OCI-LY7 (cell line): Measurements from ENCODE around the gene EIF3M.

Experiments
- CTCF ChIP-seq: fragments of 200-600 bp; sonication (generic); conservative IDR thresholded peaks from 2 replicates; pipeline ENCODE4 v1.5.1; 2014; ENCODE audit warnings: mild to moderate bottlenecking, antibody characterized with exemption, low read length, moderate library complexity, mixed read lengths
- EZH2phosphoT487 ChIP-seq: fragments of 200-600 bp; sonication (generic); IDR thresholded peaks from 2 replicates; pipeline ENCODE4 v1.6.1; 2018; ENCODE audit warnings: low read depth, borderline replicate concordance, mild to moderate bottlenecking, mixed run types, antibody characterized with exemption, low read length, moderate library complexity, mixed read lengths

GRCh38 chr11:32567154-32567553 is 16.5 kb upstream of the EIF3M start:
- no peak for TF ChIP-seq CTCF
- no peak for TF ChIP-seq EZH2phosphoT487
